Mucosa of gallbladder (tissue), 1 donor: Measurements from ENCODE around the gene C2CD4B. TPM values are rescaled to one million over a fixed set of nuclear protein-coding genes. Genes with fewer than 3 reads are reported as not detected.

Experiments used
- DNase-seq: peaks from one replicate; pipeline ENCODE4 v3.0.0-alpha.2; 2020; ENCODE audit warnings: low spot score
- total RNA-seq: library from RNA; stranded (reverse); gene quantifications from one replicate; pipeline ENCODE4 v1.2.1, GENCODE V29; 2021
- donor health status: DM: no; HTN: no; CAD: no.

Gene C2CD4B, protein sequence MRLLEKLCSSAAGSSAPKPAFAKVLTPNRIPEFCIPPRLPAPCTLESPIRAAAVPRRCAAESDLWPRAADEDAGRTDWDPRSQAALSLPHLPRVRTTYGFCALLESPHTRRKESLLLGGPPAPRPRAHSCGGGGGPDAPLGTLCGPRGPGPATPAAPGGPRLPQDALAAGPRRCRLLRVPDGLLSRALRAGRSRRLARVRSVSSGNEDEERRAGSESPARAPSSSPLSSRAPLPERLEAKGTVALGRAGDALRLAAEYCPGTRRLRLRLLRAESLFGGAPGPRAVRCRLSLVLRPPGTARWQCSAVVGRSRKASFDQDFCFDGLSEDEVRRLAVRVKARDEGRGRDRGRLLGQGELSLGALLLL
- 23.8 TPM for total RNA-seq

DNA sequence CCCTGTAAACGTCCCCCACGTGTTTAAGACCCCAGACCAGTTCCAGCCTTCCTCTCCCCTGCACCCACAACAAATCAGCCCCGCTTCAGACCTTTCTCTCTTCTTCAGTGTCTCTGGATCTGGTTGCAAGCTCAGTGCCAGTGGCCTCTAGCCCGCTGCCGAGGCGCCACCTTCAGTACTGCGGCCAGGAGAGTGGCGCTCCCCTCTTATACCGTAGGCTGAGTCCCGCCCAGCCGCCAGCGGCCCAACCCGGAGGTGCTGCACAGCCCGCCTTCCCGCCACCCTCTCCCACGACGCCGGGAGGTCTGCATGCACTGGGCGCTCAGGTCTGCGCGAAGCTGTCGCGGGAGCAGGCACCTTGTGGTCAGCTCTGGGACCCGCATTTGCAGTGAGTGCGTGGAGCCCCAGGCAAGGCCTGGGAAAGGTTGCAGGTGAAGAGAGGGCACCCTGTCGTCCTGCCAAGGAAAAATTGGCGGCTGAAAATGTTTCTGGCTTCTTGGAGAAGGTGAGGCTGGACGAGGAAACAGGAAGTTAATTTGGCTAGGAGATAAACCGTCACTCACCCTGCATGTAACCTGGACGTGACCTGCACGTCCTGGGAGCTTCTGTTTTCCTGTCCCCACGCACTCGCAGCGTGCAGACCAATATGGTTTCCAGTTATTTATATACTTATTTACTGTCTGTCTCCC lies at the start of gene C2CD4B:
C2CD4B (minus strand) TSS at position 182 of the 689 bp plus-strand sequence. CDS start 301 bp downstream, outside the sequence.
- DNase-seq = peak; percentile 87

DNA sequence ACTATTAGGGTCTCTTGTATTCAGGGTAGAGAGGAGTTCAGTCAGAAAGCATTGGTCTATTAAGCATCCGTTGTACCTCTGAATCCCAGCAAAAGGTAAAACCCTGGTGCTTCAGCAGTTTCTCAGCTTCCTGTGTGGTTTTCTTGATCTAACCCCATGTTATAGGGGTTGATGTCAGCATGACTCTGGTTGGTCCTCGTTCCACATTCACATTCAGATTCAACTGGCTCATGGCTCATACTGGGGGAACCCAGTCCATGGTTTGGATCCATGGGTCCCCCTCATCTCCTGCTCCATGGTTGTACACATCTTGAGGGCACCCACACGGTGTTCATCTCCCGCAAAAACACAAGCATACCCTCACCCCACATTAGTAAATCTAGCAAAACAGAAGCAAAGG lies 47.7 kb upstream of the C2CD4B start:
- DNase-seq = no peak

DNA sequence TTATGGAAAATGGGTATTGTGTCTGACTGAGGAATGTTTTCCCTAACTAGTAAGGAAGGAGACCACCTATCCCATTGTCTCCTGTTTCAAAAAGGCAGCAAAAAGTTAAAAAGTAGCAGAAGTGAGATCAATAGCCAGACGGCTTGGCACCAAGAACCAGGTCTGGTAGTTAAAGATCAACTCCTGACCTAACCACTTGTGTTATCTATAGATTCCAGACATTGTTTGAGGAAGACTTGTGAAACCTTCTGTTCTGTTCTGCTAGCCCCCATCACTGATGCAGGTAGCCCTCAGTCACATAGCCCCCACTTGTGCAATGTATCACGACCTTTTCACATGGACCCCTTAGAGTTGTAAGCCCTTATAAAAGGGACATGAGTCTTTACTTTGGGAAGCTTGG lies 46.3 kb upstream of the C2CD4B start:
- DNase-seq = no peak

DNA sequence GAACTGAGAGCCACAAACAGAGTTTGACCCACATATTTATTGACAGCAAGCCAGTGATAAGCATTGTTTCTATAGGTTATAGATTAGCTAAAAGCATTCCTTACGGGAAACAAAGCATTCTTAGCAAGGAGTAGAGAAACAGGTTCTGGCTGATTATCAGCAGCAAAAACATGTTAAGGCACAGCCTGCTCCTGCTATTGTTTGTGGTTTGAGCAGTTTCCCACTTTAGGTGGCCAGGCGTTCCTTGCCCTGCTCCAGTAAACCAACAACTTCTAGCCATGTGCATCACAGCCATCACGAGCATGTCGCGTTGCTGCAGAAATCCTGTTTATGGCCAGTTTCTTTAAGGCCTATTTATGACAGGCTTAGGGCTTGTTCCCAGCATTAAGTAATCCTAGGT lies 44.7 kb upstream of the C2CD4B start:
- DNase-seq = peak; percentile 80

DNA sequence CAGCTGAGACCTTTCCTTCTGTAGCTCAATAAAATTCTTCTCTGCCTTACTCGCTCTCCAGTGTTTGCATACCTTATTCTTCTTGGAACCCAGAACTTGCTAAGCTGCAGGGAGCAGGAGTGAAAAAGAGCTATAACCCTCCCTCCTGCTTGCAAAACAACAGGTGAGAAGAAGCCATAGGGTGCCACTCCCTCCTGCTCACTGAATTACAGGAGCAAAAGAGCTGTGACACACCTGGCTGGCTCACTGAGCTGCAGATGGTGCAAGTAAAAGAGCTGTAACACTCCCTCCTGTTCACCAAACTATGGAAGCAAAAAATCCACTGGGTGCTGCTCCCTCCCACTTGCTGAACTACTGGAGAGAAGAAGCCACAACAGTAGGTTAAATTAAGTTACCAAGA lies 44.2 kb upstream of the C2CD4B start:
- DNase-seq = peak; percentile 26

DNA sequence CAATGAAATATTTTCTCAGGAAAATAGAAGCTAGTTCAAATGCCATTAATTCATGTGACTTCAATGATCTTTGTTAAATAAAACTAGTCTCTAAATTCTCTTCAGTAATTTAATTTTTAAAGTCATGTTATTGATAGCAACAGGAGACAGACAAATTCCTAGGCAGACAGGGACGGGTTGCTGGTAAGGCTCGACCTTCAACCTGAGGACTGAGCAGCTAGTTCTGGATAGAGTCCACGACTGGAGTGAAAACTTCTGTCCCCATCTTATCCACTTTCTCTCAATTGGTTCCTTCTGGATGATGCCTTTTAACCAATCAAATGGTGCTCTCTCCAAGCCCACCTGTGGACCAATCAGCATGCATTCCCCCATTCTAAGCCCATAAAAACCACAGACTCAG lies 43.8 kb upstream of the C2CD4B start:
- no peak for DNase-seq

DNA sequence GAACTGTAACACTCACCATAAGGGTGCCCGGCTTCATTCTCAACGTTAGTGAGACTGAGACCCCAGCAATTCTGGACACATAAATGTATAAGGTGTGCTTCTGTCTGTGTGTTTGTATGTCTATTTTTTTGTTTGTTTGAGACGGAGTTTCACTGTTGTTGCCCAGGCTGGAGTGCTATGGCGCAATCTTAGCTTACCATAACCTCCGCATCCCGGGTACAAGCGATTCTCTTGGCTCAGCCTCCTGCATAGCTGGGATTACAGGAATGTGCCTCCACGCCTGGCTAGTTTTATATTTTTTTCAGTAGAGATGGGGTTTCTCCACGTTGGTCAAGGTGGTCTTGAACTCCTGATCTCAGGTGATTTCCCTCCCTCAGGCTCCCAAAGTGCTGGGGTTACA lies 43.3 kb upstream of the C2CD4B start:
- no peak for DNase-seq

DNA sequence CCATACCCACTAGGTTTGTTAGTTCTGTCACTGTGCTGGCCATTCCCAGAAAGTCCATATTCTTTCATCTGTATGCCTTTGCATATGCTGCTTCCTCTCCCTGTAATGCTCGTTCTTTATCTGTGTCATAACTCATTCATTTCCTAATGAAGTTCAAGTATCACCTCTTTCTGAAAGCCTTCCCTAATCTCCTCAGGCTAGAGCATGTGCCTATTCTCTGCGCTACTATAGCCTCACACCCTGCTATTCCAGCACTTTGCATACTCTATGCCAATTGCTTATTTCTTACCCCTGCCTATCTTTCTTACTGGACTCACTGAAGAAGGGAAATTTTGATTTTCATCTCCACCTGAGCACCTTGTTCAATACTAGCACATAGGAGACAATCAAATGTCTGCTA lies 25.6 kb upstream of the C2CD4B start:
- no peak for DNase-seq

DNA sequence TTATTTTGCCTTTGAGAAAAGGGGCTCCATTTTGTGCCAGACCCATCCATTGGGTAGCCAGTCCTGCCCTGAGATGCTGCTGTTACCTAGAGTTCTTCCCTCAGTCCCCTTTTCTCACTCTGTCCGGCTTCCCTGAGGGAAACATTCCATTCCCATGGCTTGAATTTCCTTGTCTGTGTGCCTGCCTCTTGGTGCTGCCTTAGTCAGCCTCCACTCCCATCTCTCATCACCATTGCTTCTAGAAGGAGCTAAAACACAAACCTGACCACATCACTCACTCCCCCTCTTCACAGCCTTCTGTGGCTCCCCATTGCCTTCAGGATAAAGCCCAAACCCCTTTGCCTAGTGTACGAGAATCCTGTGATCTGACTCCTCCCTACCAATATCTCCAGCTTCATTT lies 25.2 kb upstream of the C2CD4B start:
- no peak for DNase-seq

DNA sequence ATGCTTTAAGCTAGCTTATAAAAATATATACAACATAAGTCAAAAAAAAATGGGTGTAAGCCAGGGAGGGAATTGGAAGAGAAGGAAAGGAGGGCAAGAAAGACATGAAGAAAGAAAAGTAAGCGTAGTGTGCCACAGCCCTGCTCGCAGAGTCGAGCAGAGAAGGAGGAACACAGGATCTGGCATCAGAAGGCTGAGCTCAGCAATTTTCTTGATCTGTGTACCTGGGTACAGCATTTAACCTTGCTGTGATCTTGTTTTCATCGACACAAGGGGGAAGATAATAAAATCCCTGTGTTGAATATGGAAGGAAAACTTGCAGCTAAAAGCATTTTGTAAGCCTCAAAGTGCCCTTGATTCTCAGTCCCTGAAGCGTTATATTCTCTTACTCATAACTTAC lies 23.7 kb upstream of the C2CD4B start:
- DNase-seq = no peak

DNA sequence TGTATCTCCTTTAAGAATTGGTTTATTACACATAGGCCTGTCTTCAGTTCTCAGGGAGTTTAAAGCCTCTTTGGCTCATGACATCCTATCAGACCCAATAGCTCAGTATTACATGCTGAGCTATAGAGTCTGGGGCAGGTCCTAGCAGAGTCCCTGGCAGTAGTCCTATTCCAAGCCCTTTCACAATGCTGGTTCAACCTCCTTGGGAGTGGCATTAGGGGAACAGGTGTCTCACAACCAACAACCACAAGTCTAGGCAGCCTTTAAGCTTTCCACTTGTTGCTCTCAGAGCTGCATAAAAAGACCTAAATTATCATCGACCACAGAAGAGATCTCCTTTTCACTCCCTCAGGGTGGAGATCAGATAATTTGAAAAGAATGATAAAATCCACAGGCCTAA lies 22.8 kb upstream of the C2CD4B start:
- DNase-seq = no peak

DNA sequence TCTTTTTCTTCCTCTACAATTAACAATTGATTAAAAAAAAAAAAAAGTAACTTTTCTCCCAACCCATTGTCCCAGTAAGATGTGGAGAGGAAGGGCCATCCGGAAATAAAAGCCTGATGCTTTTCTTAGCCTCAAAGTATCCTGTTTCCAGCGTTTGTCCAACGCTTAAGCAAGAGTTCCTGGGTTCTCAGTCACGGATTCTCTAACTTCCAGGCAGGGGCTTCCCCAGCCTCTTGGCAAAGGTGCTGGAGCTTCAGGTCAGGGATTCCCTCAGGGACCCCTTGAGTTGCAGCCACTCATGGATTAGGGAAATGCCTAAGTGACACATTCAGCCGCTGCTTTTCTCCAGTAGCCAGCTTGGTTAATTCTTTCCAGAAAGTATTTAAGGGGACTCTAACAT lies 22.3 kb upstream of the C2CD4B start:
- no peak for DNase-seq

DNA sequence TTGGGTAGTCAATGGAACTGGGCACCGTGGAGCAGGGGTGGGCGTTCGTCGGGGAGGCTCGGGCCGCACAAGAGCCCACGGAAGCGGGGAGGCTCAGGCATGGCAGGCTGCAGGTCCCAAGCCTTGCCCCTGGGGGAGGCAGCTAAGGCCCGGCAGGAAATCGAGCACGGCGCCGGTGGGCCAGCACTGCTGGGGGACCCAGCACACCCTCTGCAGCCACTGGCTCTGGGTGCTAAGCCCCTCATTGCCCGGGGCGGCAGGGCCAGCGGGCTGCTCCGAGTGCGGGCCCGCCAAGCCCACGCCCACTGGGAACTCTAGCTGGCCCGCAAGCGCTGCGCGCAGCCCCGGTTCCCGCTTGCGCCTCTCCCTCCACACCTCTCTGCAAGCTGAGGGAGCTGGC lies 21.5 kb upstream of the C2CD4B start:
- DNase-seq = no peak

DNA sequence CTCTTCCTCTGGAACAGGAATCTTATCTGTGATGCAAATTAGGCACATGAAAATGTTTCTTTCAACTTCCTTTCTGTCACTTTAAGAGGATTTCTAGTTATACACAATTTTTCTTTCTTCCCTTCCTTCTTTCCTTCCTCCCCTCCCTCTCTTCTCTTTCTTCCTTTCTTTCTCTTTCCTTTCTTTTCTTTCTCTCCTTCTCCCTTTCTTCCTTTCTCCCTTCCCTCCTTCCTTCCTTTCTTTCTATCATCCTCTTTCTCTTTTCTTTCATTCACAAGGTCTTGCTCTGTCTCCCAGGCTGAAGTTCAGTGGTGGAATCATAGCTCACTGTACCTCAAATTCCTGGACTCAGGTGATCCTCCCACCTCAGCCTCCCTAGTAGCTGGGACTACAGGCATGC lies 18.0 kb upstream of the C2CD4B start:
- DNase-seq = no peak

DNA sequence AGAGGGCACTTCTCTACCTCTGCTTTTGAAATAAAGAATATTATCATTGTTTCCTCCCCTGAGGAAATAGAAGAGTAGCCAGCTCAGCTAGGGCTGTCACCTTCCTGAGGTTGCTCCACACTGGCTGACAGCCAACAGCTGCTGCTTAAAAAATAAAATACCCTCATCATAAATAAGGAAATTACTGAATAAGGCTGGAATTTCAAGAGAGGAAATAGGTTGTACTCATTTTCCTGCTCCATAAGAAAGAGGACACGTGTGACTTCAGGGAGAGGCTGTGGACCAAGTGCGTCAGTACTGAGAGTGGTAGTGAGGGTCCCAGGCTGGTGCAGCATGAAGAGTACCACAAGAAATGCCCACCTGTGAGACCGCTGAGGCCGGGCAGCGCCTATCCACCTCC lies 8.1 kb upstream of the C2CD4B start:
- DNase-seq = peak; percentile 21

DNA sequence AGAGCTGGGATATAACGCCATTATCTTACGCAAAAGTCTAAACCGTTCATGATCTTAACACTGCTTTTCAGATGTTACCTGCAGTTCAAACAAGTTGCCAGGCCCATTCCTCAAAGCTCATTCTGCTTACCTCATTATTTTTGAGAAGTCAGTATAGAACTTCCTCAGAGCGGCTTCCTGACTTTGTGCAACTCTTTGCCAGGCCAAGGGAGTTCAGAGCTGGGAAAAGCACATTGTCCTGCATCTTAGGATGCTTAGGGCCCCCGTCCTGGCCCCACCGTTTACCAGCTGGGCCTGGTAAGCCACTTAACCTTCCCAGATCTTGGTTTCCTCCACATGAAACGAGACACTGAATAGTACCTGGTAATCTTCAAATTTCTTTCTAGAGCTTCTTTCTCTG lies 6.8 kb upstream of the C2CD4B start:
- no peak for DNase-seq

DNA sequence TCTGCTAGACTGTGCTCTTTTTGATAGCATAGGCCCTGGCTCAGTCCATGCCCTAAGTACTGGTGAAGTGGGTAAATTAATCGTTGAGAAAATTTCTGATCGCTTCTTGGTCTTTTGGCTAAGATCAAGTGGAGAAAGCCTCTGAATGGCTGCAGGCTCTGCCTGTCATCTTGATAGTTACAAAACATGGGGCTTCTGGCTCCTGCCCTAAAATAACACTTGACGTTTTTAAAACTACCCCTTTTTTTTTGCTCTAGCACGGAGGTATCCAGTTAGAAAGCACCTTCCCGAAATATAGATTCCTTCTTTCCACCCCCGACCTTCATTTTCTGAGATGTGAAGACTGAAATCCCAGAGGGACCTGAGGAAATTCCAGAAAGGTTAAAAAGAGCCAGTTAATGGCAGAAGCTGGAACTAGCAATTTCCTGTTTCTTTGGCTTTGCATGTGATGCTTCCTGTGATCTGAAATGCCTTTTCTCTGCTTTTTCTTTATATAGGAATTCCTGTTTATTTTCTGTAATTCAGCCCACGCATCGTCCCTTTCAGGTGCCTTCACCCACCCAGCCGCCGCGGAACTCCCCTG lies 799 bp upstream of the C2CD4B start:
- no peak for DNase-seq

DNA sequence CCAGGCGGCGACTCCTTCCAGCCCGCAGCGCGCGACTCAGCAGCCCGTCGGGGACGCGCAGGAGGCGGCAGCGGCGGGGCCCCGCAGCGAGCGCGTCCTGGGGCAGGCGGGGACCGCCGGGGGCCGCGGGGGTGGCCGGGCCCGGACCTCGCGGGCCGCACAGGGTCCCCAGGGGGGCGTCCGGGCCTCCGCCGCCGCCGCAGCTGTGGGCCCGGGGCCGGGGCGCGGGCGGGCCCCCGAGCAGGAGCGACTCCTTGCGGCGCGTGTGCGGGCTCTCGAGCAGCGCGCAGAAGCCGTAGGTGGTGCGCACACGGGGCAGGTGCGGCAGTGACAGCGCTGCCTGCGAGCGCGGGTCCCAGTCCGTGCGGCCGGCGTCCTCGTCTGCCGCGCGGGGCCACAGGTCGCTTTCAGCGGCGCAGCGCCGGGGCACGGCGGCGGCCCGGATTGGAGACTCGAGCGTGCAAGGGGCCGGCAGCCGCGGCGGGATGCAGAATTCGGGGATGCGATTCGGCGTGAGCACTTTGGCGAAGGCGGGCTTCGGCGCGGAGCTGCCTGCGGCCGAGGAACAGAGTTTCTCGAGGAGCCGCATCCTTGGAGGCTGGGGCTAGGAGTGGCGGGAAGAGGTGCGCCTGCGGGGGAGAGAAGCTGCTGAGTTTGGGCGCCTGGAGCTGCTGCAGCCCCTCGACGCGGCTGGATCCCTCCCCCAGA lies 535 bp downstream of the C2CD4B start:
- no peak for DNase-seq

DNA sequence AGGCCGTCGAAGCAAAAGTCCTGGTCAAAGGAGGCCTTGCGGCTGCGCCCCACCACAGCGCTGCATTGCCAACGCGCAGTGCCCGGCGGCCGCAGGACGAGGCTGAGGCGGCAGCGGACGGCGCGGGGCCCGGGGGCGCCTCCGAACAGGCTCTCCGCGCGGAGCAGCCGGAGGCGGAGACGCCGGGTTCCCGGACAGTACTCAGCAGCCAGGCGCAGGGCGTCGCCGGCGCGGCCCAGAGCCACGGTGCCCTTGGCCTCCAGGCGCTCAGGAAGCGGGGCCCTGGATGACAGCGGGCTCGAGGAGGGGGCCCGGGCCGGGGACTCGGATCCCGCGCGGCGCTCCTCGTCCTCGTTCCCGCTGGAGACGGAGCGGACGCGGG lies 1.1 kb downstream of the C2CD4B start:
- no peak for DNase-seq

DNA sequence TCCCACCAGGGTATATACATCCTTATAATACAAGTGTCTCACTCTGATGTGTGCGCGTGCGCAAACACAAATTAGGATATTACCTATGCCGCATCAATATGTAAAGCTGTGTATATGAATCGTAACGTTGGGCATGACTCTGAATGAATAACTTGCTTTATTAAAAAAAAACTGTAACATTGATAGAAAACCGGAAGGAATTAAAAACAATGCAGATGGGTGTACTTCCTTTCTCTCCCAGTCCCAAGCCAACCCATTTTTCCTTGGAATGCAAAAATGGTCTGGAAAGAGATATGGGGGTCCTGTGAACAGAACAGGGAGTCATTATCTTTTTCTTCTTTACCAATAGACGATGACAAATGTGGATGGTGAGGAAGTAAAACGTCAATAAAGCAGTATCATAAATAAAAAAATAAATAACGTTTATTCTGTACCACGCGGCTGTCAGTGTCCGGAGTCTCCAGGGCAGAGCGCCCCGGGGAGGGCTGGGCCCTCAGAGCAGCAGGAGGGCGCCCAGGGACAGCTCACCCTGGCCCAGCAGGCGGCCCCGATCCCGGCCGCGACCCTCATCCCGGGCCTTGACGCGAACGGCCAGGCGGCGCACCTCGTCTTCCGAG lies 1.6 kb downstream of the C2CD4B start:
- no peak for DNase-seq

DNA sequence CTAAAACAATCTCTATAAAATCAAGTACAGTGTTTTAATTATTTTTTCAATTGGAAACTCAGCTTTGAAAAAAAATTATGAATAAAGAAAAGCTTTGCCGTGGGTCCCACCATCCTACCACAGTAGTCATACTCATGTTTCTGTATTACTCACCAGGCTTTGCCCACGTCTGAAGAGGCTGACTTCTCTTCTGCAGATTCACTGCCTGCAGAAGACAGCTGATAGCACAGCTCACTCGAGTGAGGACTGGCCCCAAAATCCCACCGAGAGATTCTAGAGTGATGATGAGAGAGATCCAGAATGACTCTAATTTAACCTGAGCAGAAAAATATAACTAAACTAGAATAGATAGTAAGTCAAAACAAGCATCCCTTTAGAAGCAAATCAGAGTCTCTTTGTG lies 11.9 kb downstream of the C2CD4B start:
- no peak for DNase-seq

DNA sequence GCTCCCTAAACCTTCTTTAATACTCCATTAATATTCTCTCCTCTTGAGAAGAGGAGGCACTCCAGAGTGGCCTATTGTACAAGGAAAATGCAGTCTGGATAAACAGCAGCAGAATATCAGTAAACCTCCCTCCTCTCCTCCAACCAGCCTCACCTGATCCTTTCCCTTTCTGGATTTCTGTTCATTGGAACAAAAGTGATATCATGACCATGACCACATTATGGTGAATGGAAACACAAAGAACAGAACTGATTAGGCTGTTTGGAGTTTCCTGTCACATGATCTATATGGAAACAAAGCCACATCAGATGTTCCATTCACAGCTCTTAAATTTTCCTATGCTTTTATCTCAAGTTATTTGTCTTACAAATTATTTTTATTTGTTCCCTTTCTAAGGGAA lies 14.6 kb downstream of the C2CD4B start:
- DNase-seq = no peak
